Vagina (tissue), 2 donors: ENCODE data around the gene APLP2.

ENCODE experiments used
- POLR2A ChIP-seq, 2 donors: fragments of 450-650 bp; IDR thresholded peaks; one replicate each; pipeline ENCODE4 v1.6.1; 2017; ENCODE audit warnings: antibody characterized with exemption in 2 of 2, mild to moderate bottlenecking in 2 of 2, moderate library complexity in 2 of 2
- POLR2AphosphoS5 ChIP-seq, 2 donors: sonication (generic); formaldehyde crosslinking; IDR thresholded peaks; one replicate each; pipeline ENCODE4 v1.9.0; 2017; ENCODE audit warnings: antibody characterized with exemption in 2 of 2, mild to moderate bottlenecking in 2 of 2, low read depth in 1 of 2; ENCODE audit not compliant: insufficient read depth in 1 of 2
- TF ChIP-seq, protein P1 (sequence below), 3 experiments: fragments of 450-650 bp in 2 of 3; fragments of 200-600 bp in 1 of 3; sonication (generic) in 1 of 3; IDR thresholded peaks; one replicate each; pipeline ENCODE4 v1.5.1; 2017 to 2019; ENCODE audit warnings: antibody characterized with exemption in 3 of 3, mild to moderate bottlenecking in 2 of 3, moderate library complexity in 2 of 3

DNA sequence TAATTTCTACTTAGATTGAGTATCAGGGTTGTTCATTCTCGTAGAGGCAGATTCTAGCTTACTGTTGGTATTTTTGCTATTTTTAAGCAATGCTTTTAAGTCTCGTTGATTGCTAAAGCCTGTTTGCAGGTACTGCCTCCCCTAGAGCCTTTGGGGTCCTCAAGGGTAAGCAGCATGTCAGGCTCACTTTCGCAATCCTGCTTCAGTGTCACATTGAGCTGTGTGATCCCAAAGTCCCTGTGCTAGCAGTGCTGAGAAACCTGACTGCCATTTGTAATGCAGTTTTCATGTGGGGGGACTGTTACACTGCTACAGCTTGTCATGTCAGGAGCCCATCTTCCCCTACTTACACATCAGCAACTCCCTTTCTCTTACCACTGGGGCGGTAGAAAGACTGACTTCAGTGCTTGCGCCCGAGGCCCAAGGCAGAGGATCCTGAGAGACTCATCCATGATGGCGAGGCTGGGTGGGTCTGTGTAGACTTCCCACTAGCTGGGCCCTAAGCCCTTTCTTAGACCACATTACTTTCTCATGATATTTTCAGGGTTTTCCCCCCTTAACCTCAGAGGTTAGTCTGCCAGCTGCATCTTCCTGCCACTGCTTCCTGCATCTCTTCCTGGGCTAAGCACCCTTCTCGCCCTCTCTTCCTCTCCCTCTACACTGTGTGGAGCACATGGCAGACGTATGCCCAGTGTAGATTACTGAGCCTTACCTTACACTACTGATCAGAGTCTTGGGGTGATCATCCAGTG lies 49.1 kb downstream of the APLP2 start:
- TF ChIP-seq POLR2A (IDR thresholded peaks at IDR 0.05): no peak
- no peak for TF ChIP-seq POLR2AphosphoS5 (IDR thresholded peaks at IDR 0.05; ENCODE audit: insufficient read depth in 1 of 2, low read depth in 1 of 2)
- TF ChIP-seq, protein P1, sequence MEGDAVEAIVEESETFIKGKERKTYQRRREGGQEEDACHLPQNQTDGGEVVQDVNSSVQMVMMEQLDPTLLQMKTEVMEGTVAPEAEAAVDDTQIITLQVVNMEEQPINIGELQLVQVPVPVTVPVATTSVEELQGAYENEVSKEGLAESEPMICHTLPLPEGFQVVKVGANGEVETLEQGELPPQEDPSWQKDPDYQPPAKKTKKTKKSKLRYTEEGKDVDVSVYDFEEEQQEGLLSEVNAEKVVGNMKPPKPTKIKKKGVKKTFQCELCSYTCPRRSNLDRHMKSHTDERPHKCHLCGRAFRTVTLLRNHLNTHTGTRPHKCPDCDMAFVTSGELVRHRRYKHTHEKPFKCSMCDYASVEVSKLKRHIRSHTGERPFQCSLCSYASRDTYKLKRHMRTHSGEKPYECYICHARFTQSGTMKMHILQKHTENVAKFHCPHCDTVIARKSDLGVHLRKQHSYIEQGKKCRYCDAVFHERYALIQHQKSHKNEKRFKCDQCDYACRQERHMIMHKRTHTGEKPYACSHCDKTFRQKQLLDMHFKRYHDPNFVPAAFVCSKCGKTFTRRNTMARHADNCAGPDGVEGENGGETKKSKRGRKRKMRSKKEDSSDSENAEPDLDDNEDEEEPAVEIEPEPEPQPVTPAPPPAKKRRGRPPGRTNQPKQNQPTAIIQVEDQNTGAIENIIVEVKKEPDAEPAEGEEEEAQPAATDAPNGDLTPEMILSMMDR (IDR thresholded peaks at IDR 0.05): no peak
